RWPE1 (cell line): ENCODE results near the gene CORO2B.

Experiments used
- CTCF ChIA-PET: fragments of 350-600 bp; sonication (Branson Sonifier 250); formaldehyde crosslinking; extraction: SDS; loops from one replicate; lab custom pipeline; 2021; lab: Yijun Ruan, JAX
- POLR2A ChIA-PET: fragments of 400-600 bp; formaldehyde crosslinking; extraction: SDS; loops from one replicate; lab custom pipeline; 2020; ENCODE audit warnings: antibody characterized with exemption; ENCODE audit not compliant: low non-redundant PET; lab: Yijun Ruan, JAX
- DNase-seq: peaks from one replicate; pipeline ENCODE4 v3.0.0; 2012; ENCODE audit warnings: low spot score
- H3K27ac ChIP-seq: fragments of 450-650 bp; 2 replicates; pipeline ENCODE4 v1.5.1; 2017
- TF ChIP-seq, protein P1 (sequence below): fragments of 450-650 bp; conservative IDR thresholded peaks from 2 replicates; pipeline ENCODE4 v1.5.1; 2017; ENCODE audit warnings: low read depth, mild to moderate bottlenecking

Gene CORO2B

DNA sequence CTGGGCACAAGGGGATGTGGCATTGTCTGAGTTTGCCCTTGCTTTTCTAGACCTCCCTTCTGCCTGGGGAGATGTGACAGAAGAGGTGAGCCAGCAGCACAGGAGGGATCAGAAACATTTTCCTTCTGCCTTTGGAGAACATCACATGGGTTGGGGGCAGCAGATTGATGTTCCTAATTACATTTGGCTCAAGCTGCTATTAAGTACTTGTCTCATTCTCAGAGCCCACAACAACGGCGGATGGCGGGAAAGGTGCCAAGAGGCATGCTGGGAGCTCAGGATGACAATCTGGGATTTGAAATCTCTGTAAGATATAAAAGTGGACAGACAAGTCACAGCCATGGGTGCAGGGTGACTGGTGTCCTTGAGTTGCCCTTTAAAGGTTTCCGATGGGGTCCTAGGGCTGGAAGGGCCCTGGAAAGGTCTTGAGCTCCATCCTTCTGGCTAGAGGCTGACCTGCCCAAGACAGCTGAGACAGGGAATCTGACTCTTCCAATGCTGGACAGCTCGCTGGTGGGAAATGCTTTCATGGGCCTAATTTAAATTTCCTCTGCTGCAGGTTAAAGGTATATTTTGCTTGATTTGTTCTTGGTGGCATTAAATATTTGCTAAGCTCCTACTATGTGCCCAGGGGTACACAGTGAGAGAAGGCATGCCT is 2.4 kb upstream of the CORO2B start:
- TF ChIP-seq, protein P1, sequence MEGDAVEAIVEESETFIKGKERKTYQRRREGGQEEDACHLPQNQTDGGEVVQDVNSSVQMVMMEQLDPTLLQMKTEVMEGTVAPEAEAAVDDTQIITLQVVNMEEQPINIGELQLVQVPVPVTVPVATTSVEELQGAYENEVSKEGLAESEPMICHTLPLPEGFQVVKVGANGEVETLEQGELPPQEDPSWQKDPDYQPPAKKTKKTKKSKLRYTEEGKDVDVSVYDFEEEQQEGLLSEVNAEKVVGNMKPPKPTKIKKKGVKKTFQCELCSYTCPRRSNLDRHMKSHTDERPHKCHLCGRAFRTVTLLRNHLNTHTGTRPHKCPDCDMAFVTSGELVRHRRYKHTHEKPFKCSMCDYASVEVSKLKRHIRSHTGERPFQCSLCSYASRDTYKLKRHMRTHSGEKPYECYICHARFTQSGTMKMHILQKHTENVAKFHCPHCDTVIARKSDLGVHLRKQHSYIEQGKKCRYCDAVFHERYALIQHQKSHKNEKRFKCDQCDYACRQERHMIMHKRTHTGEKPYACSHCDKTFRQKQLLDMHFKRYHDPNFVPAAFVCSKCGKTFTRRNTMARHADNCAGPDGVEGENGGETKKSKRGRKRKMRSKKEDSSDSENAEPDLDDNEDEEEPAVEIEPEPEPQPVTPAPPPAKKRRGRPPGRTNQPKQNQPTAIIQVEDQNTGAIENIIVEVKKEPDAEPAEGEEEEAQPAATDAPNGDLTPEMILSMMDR, result no peak
- CTCF ChIA-PET, result interaction anchor here (0.6 to 0.9 kb wide), 2 partner anchors 17 to 98 kb away, joined by 3 to 4 read pairs; no protein-coding TSS in a partner anchor
- H3K27ac ChIP-seq, result no peak overlapping the region
- DNase-seq, result no peak
- POLR2A ChIA-PET, result no interaction called here

- DNase-seq, result peak; percentile 32
- TF ChIP-seq, protein P1, result peak; percentile 30
These were observed 416 bp upstream of the CORO2B start for GRCh38 chr15:68578175-68578979.

DNA sequence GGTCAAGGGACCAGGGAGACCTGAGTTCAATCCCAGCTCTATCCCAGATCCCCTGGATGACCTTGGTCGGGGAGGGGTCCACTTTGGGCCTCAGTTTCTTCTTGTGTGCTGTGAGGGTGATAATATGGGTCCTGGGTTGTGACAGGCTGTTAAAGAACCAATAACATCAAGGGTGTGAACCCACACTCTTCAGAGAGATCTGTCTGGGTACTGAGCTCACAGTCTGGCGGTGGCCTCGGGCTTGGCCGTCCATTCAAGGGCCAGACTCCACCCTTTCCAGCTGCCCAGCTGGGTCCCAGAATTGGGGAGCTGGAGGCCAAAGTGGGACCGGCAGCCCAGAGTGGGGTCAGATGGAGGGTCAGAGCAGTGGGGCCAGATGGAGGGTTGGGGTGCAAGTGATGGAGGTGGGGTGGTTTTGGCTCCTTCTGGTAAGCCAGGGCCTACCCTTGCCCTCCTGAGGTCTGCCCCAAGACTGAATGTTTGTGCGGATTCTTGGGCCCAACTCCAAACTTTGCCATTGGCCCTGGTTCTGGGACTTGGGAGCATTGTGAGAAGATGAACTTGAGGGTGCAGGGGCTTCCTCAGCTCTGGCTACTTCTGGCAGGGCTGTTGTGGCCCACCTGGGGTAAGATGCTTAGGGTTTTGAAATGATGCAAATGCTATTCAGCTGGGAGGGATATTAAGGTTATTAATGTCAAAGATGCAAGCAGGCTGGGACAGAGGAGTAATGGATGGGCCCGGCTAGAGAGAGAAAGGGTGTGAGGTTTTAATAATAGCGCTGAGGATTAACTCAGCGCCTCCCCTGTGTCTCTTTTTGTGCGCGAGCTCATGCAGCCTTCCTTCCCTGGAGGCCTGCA is 1.5 kb downstream of the CORO2B start:
- no peak for DNase-seq
- POLR2A ChIA-PET, result no interaction called here
- TF ChIP-seq, protein P1, result no peak
- no peak overlapping the region for H3K27ac ChIP-seq
- CTCF ChIA-PET, result interaction anchor here (1.0 to 1.8 kb wide), 7 partner anchors 8 to 345 kb away, joined by 3 to 8 read pairs (median 3); no protein-coding TSS in a partner anchor

More at GRCh38 chr15:68578175-68578979, 416 bp upstream of the CORO2B start:
- CTCF ChIA-PET, result interaction anchor here (0.8 to 1.0 kb wide), 2 partner anchors 25 to 95 kb away, joined by 3 to 4 read pairs; no protein-coding TSS in a partner anchor
- no peak overlapping the region for H3K27ac ChIP-seq
- POLR2A ChIA-PET, result no interaction called here

DNA sequence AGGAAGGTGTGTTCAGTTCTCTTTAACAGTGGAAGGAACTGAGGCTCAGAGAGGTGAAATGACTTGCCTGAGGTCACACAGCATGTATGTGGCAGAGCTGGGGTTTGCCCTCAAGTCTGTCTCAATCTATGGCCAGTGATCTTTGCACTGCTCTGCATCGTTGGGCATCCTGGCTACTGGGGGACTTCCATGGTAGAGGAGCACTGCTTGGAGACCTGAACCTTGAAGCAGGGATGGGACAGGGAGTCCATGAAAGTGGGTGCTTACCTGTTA is 2.0 kb downstream of the CORO2B start:
- CTCF ChIA-PET, result interaction anchor here (1.0 to 1.8 kb wide), 6 partner anchors 9 to 344 kb away, joined by 3 to 8 read pairs (median 4); no protein-coding TSS in a partner anchor
- no peak for DNase-seq
- TF ChIP-seq, protein P1, result no peak
- no peak overlapping the region for H3K27ac ChIP-seq
- POLR2A ChIA-PET, result no interaction called here

- CTCF ChIA-PET, result interaction anchor here (1.5 to 1.8 kb wide), 2 partner anchors 10 to 92 kb away, joined by 4 to 8 read pairs; no protein-coding TSS in a partner anchor
- POLR2A ChIA-PET, result no interaction called here
- no peak overlapping the region for H3K27ac ChIP-seq
- TF ChIP-seq, protein P1, result no peak
- no peak for DNase-seq
These were observed 2.9 kb downstream of the CORO2B start for GRCh38 chr15:68581725-68582124.

DNA sequence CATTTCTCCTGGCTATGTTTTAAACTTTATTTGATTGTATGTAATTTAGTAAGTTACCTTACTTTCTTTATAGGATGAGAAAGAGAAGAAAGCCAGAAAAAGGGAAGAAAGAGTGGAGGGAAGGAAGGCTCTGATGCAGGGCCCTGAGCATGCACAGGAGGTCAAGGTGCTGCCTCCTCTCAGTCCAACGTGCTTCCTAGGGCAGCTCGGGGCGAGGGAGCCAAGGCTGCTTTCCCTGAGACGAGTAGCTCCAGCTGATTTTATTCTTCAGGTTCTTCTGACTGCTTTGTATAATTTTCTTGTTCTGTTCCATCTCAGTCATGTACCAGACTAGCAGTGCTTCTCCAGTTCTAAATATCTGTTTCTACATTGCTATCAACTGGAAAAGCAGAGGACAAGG is 3.4 kb downstream of the CORO2B start:
- no peak for DNase-seq
- CTCF ChIA-PET, result interaction anchor here (1.8 kb wide), 1 partner anchor 92 kb away, joined by 8 read pairs; no protein-coding TSS in a partner anchor
- H3K27ac ChIP-seq, result no peak overlapping the region
- TF ChIP-seq, protein P1, result no peak
- POLR2A ChIA-PET, result no interaction called here
